Measurements from ENCODE around the gene ITPK1. TPM values are rescaled to one million over a fixed set of nuclear protein-coding genes. Genes with fewer than 3 reads are reported as not detected.
A peak's percentile ranks its signal among the peaks of the same experiment; 100 is the strongest.

ITPK1 gene
- total RNA-seq, 1 experiment from 2014 or later, result 75.1 TPM

DNA sequence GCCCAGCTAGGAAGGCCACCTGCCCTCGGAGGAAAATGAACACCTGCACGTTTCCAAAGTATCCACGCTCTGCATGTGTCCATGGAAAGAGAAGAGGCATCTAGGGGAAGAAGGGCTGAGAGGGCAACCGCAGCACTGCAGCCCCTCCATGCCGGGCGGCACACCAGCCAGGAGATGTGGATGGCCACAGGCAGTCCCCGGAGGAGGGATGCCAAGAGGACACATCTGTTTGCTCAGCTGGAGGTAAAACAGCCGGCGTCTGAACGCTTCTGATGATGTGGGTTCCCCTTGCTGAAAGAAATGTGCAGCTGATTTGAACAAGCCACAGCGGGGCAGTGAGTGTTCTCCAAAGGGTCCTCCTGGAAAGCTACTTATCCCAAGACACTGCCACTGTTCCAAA, 158.8 kb downstream of the ITPK1 start:
- no peak for DNase-seq
- H3K27me3 ChIP-seq (ENCODE audit: control insufficient read depth, insufficient read depth, low read length), result no peaks in the 10 kb centered on the region
- no peak overlapping the region for H3K4me3 ChIP-seq (ENCODE audit: insufficient read depth, low read depth, low read length)
- peaks cover under 1% of the 10 kb centered on the region for H3K36me3 ChIP-seq (replicated peaks; ENCODE audit: control insufficient read depth, insufficient read depth, low read length)

- DNase-seq, result no peak
- Histone ChIP-seq H3K27me3 (ENCODE audit: control insufficient read depth, insufficient read depth, low read length) (no peaks in the 10 kb centered on the region), H3K4me3 (ENCODE audit: insufficient read depth, low read depth, low read length) (no peak overlapping the region), H3K36me3 (replicated peaks; ENCODE audit: control insufficient read depth, insufficient read depth, low read length) (peaks cover 7% of the 10 kb centered on the region)
These were observed 160.3 kb downstream of the ITPK1 start for GRCh38 chr14:92955381-92955780.

DNA sequence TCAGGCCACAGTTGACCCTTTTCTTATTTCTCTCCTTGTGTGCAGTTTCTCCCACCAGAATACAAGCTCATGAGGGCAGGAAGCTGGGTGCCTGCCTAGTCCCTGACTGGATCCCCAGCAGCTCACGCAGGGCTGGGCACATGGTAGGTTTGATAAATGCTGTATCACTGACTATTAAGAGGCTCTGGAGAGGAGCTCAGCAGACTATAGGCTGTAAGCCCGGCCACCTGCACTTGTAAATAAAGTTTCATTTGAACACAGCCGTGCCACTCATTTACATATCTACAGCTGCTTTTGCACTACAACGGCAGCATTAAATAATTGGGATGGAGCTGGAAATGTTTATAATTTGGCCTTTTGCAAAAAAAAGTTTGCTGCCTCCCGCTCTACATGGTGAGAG, 160.8 kb downstream of the ITPK1 start:
- DNase-seq, result no peak
- Histone ChIP-seq H3K4me3 (ENCODE audit: insufficient read depth, low read depth, low read length) (no peak overlapping the region), H3K27me3 (ENCODE audit: control insufficient read depth, insufficient read depth, low read length) (no peaks in the 10 kb centered on the region), H3K36me3 (replicated peaks; ENCODE audit: control insufficient read depth, insufficient read depth, low read length) (peaks cover 10% of the 10 kb centered on the region)

DNA sequence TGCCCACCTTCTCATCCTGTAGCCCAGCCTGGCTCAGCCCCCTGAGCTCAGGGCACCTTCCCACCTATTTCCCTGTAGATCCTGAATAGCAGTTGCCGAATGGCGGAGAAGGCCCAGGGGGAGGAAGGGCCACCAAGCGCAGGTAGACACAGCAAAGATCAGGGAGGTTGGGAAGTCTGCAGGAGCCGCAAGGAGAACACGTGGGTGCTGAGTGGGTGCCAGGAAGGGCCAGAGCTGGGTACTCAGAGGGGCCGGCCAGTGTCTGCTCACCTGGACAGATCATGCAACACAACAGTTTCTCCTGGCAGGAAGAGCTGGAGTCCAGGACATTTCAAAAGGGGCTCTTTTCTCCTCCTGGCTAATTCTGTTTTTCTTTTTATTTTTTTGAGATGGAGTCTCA, 162.2 kb downstream of the ITPK1 start:
- DNase-seq, result no peak
- Histone ChIP-seq H3K36me3 (replicated peaks; ENCODE audit: control insufficient read depth, insufficient read depth, low read length) (peaks cover 10% of the 10 kb centered on the region), H3K4me3 (ENCODE audit: insufficient read depth, low read depth, low read length) (no peak overlapping the region), H3K27me3 (ENCODE audit: control insufficient read depth, insufficient read depth, low read length) (no peaks in the 10 kb centered on the region)

DNA sequence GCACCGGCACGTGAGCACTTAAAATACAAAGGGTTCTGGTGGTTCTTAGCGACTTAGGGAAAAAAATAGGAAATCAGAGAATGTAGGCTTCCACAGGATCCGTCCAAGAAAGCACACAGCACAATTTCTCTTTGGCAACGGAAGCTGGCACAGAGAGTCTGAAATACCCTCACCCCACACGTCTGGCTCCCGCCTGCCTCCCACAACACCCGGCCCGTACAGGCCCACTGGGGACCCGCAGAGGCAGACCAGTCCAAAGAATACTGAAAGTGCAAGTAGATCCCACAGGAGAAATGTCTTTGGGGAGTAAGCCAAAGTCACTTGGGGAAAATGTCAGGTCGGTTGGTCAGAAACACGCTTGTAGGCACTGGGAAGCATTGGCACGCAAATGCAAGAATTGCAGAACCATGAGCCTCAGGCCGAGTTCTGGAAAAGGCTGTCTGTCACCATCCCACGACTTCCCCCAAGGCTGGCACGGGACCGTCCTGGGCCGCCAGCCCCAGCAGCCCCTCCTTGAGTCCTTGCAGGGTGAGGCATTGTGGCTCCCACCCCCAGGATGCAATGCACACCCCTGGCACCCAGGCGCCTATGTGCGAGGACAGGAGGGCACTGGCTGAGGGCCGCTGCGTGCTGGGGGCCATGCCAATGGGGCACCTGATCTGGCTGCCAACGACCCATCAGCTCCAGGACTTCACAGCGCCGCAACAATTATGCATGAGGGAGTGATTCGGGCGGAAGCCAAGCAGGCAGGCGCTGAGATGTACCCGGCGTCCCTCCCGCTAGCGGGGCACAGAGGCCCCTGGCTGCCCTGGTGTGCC, 163.0 kb downstream of the ITPK1 start:
- DNase-seq, result no peak
- Histone ChIP-seq H3K27me3 (ENCODE audit: control insufficient read depth, insufficient read depth, low read length) (no peaks in the 10 kb centered on the region), H3K4me3 (ENCODE audit: insufficient read depth, low read depth, low read length) (no peak overlapping the region), H3K36me3 (replicated peaks; ENCODE audit: control insufficient read depth, insufficient read depth, low read length) (peaks cover 13% of the 10 kb centered on the region)

- Histone ChIP-seq H3K36me3 (replicated peaks; ENCODE audit: control insufficient read depth, insufficient read depth, low read length) (peaks cover 13% of the 10 kb centered on the region), H3K27me3 (ENCODE audit: control insufficient read depth, insufficient read depth, low read length) (no peaks in the 10 kb centered on the region), H3K4me3 (ENCODE audit: insufficient read depth, low read depth, low read length) (no peak overlapping the region)
- DNase-seq, result peak; percentile 98
These were observed 163.7 kb downstream of the ITPK1 start for GRCh38 chr14:92951912-92952471.

DNA sequence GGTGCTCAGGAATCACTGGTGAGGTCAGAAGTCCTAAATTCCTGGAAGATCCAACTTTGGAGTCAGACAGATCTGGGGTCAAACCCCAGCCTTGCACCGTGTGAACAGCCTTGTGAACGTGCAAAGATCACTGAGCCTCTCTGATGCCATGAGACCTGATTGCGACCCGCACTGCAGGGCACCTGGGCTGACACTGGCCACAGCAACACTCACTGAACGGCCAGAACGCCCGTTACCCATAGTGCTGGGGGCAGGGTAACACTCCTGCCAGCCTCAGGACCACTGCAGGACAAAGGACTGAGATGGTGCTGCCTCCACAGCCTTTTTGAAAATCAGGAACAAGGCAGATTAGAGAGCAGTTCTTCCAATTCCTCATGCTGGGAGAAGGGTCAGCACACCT, 164.5 kb downstream of the ITPK1 start:
- H3K27me3 ChIP-seq (ENCODE audit: control insufficient read depth, insufficient read depth, low read length), result no peaks in the 10 kb centered on the region
- H3K4me3 ChIP-seq (ENCODE audit: insufficient read depth, low read depth, low read length), result no peak overlapping the region
- H3K36me3 ChIP-seq (replicated peaks; ENCODE audit: control insufficient read depth, insufficient read depth, low read length), result peaks cover 13% of the 10 kb centered on the region
- DNase-seq, result no peak

DNA sequence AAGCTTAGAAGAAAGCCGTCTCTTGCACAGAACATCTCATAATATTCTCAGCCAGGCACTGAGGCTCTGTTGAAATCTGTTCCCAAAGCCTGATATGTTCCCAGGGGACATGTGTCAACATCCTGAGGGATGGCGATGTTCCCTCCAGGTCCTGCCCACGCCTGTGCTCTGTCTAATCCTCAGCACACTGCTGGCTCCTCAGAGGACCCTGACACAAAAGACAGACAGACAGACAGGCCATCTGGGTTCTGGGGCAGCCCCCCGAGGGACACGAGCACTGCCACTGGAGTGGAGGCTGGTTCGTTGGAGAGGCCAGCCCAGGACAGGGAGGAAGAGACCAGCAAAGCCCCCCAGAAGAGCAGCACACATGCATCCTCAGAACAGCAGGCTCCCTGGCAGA, 165.0 kb downstream of the ITPK1 start:
- Histone ChIP-seq H3K36me3 (replicated peaks; ENCODE audit: control insufficient read depth, insufficient read depth, low read length) (peaks cover 13% of the 10 kb centered on the region), H3K4me3 (ENCODE audit: insufficient read depth, low read depth, low read length) (no peak overlapping the region), H3K27me3 (ENCODE audit: control insufficient read depth, insufficient read depth, low read length) (no peaks in the 10 kb centered on the region)
- DNase-seq, result no peak

DNA sequence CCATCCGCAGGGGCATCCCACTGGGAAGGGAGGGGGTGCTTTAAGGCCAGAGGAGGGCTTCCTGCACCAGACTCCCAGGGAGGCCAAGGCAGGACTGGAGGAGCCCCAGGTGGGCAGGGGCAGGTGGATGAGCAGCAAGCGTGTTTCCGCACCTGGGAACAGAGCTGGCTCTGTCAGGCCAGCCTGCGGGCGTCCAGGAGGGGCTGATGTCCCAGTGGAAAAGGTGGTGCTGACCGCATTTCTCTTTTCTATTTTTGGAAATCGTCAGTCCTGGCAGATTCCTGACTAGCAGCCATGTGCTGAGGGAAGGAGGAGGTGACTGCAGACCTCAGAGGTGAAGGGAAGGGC, 165.6 kb downstream of the ITPK1 start:
- no peaks in the 10 kb centered on the region for H3K27me3 ChIP-seq (ENCODE audit: control insufficient read depth, insufficient read depth, low read length)
- no peak overlapping the region for H3K4me3 ChIP-seq (ENCODE audit: insufficient read depth, low read depth, low read length)
- DNase-seq, result no peak
- H3K36me3 ChIP-seq (replicated peaks; ENCODE audit: control insufficient read depth, insufficient read depth, low read length), result peaks cover 13% of the 10 kb centered on the region

DNA sequence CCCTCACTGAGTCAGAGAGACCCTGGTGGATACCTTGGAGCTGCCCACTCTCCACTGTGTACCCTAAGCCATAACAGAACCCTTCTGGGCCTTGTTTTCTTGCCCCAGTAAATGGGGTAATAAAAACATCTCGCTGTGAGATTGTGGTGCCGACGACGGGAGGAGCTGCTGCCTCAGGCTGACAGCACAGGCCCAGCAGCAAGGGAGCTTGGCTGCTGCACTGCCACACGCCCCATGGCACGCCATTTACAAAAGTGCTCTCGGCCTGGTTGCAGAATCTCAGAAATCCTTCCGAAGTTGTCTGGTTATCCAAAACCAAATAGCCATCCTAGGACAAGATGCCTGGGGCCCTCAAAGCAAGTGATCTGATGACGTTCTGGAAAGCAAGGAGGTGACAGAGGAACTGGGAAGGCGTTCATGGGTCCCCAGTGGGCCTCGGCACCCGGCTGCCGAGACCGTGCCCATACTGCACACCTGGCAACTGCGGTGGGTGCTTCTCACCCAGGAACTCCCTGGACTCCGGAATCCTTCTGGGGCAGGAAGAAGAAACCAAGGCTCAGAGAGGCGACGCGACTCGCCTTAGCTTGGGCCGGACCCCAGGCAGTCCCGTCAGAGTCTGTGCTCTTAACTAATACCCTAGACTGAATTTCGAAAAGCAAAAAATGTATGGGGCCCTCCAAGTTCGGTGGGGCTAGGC, 166.1 kb downstream of the ITPK1 start:
- Histone ChIP-seq H3K36me3 (replicated peaks; ENCODE audit: control insufficient read depth, insufficient read depth, low read length) (peaks cover 14% of the 10 kb centered on the region), H3K27me3 (ENCODE audit: control insufficient read depth, insufficient read depth, low read length) (no peaks in the 10 kb centered on the region), H3K4me3 (ENCODE audit: insufficient read depth, low read depth, low read length) (no peak overlapping the region)
- DNase-seq, result no peak

GRCh38 chr14:92948647-92949046, 167.1 kb downstream of the ITPK1 start:
- no peaks in the 10 kb centered on the region for H3K27me3 ChIP-seq (ENCODE audit: control insufficient read depth, insufficient read depth, low read length)
- H3K36me3 ChIP-seq (replicated peaks; ENCODE audit: control insufficient read depth, insufficient read depth, low read length), result peaks cover 14% of the 10 kb centered on the region
- DNase-seq, result no peak
- H3K4me3 ChIP-seq (ENCODE audit: insufficient read depth, low read depth, low read length), result no peak overlapping the region

DNA sequence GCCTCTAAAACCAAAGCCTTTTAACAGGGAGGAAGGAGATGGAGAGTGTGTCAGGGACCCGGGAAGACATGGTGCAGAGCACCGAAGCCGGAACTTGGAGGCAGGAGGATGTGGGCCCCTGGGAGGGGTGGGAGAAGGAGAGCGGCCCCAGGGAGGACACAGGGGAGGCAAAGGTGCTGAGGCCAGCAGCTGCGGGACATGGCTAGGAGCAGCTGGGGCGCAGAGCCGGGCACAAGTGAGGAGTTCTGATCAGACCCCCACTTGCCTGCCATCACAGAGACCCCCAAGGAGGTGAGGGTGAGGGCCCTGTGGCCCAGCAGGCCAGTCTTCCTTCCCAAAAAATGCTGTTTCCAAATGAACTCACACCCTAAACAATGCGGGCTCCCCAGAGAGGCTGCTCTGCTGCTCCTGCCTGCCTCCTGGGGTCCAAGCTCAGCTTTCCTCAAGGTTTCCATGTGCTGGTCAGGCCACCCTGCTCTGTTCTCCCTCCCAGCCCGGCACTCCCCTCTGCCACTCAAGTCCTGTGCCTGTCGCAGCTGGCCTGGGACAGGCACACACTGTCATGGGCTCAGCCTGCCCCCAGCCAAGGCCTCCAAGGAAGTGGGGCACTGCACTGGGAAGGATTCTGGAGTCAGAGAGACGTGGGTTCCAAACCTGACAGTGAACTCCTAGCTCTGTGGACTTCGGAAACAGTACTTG, 168.7 kb downstream of the ITPK1 start:
- H3K27me3 ChIP-seq (ENCODE audit: control insufficient read depth, insufficient read depth, low read length), result no peaks in the 10 kb centered on the region
- H3K4me3 ChIP-seq (ENCODE audit: insufficient read depth, low read depth, low read length), result no peak overlapping the region
- DNase-seq, result no peak
- peaks cover 14% of the 10 kb centered on the region for H3K36me3 ChIP-seq (replicated peaks; ENCODE audit: control insufficient read depth, insufficient read depth, low read length)

GRCh38 chr14:92945959-92946846, 169.5 kb downstream of the ITPK1 start:
- no peaks in the 10 kb centered on the region for H3K27me3 ChIP-seq (ENCODE audit: control insufficient read depth, insufficient read depth, low read length)
- no peak overlapping the region for H3K4me3 ChIP-seq (ENCODE audit: insufficient read depth, low read depth, low read length)
- DNase-seq, result no peak
- peaks cover 14% of the 10 kb centered on the region for H3K36me3 ChIP-seq (replicated peaks; ENCODE audit: control insufficient read depth, insufficient read depth, low read length)

DNA sequence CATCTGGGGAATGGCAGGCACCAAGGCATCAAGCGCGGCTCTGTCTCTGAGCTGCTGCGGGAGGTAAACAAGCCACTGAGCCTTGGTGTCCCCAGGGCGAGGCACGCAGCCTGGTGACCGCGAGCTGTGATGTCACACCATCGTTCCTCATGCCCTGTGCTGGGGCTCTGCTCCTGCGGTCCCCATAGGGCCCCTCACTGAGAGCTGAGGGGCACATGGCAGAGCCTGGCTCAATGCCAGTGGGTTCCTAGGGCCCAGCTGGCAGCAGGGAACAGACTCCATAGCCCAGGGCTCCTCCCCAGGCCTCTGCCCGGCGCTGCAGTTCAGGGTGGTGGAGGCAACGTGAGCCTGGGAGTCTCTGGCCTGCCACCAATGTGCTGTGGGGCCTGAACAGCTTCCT, 170.2 kb downstream of the ITPK1 start:
- no peaks in the 10 kb centered on the region for H3K27me3 ChIP-seq (ENCODE audit: control insufficient read depth, insufficient read depth, low read length)
- DNase-seq, result no peak
- no peak overlapping the region for H3K4me3 ChIP-seq (ENCODE audit: insufficient read depth, low read depth, low read length)
- peaks cover 8% of the 10 kb centered on the region for H3K36me3 ChIP-seq (replicated peaks; ENCODE audit: control insufficient read depth, insufficient read depth, low read length)
